Loucy (cell line): ENCODE data around the gene SERPINB8.

Experiments used
- EZH2phosphoT487 ChIP-seq: fragments of 200-600 bp; IDR thresholded peaks from 2 replicates; pipeline ENCODE4 v1.6.1; 2018; ENCODE audit warnings: antibody characterized with exemption, mild to moderate bottlenecking, moderate library complexity, borderline replicate concordance
- TF ChIP-seq, protein P1 (sequence below): fragments of 200-600 bp; sonication (generic); conservative IDR thresholded peaks from 2 replicates; pipeline ENCODE4 v1.5.1; 2014; ENCODE audit warnings: mild to moderate bottlenecking, antibody characterized with exemption, low read length

DNA sequence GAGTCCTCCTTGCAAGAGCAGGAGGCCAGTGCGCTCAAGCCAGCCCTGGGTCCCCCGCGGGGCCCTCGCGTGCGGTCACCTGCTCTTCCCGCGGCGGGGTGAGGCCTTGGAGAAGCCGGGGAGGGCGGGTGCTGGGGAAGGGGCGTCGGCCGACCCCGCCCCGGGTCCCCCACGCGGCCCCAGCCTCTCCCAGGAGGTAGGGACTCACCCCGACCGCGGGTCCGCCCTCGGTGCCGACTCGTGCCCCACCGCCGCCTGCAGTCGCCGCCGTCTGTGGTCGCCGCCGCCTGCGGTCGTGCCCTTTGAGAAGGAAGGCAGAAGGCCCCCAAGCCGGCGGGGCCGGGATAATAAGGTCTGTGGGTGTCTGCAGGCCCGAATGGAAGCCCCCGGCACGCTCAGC, 32.7 kb downstream of the SERPINB8 start:
- TF ChIP-seq, protein P1, sequence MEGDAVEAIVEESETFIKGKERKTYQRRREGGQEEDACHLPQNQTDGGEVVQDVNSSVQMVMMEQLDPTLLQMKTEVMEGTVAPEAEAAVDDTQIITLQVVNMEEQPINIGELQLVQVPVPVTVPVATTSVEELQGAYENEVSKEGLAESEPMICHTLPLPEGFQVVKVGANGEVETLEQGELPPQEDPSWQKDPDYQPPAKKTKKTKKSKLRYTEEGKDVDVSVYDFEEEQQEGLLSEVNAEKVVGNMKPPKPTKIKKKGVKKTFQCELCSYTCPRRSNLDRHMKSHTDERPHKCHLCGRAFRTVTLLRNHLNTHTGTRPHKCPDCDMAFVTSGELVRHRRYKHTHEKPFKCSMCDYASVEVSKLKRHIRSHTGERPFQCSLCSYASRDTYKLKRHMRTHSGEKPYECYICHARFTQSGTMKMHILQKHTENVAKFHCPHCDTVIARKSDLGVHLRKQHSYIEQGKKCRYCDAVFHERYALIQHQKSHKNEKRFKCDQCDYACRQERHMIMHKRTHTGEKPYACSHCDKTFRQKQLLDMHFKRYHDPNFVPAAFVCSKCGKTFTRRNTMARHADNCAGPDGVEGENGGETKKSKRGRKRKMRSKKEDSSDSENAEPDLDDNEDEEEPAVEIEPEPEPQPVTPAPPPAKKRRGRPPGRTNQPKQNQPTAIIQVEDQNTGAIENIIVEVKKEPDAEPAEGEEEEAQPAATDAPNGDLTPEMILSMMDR, result no peak
- no peak for TF ChIP-seq EZH2phosphoT487
